Epithelial cell of alveolus of lung (primary cell): ENCODE results near the gene HAUS1. TPM values are rescaled to one million over a fixed set of nuclear protein-coding genes. Genes with fewer than 3 reads are reported as not detected.

Source experiments
- total RNA-seq: library from RNA; depleted of rRNA; stranded (reverse); fragments of >200 nt; gene quantifications from 2 replicates; pipeline ENCODE4 v1.2.1, GENCODE V29; 2015

Gene HAUS1, protein sequence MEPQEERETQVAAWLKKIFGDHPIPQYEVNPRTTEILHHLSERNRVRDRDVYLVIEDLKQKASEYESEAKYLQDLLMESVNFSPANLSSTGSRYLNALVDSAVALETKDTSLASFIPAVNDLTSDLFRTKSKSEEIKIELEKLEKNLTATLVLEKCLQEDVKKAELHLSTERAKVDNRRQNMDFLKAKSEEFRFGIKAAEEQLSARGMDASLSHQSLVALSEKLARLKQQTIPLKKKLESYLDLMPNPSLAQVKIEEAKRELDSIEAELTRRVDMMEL
- total RNA-seq = 30.5 and 72.9 TPM in 2 replicates

DNA sequence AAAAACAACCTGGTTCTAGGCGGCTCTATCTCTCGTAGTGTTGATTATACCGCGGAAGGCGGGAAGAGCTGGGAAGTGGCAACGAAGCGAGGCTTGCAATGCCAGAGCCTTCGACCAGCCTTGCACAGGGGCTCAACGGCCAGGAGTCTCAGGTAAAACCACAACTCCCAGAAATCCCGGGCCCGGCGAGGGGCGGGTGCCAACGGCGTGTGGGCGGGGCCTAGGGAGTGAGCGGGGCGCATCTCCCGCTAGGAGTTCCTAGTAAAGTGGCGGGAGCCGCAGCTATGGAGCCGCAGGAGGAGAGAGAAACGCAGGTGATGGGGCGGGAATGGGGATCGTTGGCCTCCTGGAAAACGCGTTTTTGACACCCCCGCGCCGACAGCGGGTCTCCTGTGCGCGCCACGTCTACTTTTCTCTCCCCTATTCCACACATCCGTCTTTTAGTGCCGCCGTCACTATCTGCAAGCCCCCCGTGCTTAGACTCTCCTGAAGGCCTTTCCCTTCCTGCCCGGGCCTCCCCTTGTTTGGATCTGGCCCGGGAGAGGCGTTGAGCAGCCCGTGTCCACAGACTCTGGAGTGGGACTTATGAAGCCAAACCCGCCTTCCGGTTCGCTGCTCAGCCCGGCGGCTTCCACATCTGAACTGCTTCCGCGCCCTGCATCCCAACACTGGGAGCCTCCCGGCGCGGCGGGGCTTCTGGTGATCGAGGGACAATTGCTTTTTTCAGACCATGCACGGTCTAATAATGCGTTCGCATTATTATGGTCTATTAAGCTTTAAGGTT lies at the start of gene HAUS1:
Gene HAUS1, plus strand, starts transcription at position 258 of the 784 bp plus-strand sequence. Its CDS starts 27 bp downstream, at position 285.

DNA sequence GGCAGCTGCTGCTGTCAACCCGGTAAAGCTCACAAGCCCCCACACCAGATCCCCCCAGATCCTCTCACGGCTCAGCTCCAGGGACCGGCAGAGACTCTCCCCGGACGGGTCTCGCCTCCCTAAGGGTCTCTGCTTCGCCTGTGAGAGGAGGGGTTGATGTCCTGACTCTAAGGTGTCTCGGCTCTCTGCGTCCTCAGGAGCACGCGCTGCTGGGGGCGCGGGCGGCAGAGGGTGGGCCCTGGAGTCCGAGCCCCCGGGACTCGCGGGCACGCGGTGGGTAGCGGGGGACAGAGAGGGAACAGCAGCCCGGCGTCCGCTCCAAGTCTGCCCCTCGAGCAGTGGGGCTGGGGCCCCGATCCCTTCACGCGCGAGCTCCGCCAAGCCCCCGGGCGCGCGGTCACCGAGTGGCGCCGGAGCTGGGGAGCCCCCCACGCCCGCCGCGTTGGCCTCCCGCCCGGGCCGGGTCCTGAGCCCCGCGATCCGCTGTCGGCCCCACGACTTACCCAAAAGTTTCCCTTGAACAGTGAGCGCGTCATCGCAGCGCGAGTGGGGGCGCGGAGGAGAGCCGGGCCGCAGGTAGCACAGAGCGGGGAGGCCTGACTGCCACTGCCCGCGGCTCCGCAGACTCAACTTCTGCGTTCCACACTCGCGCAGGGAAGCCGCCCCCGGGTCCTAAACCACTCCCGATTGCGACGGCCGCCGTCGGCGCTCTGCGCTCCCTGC lies 32.4 kb upstream of the HAUS1 start, which contains the start of gene PSTPIP2:
Gene PSTPIP2, minus strand, starts transcription at position 608 of the 723 bp plus-strand sequence. Its CDS starts 72 bp downstream, at position 536.

DNA sequence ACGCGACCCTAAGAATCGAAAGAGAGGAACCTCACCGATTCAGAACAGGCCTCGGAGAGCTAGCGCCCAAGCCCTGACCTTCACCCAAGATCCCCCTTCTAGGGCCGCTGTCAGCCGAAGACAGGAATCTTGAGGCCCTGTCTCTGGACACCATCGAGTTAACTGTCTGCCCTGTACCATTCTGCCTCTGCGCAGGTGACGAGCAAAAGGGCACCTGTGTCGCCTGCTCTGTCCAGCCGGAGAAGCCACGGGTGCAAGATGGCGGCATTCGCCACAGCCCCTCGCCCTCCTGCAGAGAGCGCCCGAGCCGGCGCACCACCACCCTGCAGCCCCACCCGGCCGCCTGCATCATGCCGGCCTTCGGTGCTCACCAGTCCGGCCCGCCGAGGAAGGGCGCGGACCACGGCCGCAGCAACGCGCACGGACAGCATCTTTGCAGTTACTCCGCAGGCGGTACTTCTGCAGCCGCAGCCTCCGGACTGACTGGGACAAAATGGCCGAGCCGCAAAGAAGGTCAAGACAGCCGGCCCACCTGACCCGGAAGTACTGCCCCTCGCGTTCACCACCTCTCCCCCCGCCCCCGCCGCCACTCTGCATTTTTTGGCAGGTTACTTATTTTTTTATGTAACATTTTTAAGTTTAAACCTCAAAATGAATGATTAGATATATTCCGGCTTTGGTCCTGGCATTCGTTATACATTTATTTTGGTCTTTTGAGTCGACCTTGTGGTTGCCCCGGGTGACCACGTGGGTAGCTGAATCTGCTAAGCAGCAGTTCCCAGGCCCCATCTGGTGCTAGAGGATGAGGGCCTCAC lies 6.2 kb upstream of the HAUS1 start, which contains the start of gene ATP5F1A:
Gene ATP5F1A, minus strand, starts transcription at position 496 of the 815 bp plus-strand sequence. Its CDS starts 65 bp downstream, at position 431.

Other genes starting within 250 kb of the HAUS1 start
- 12.7 and 20.9 TPM in 2 replicates for gene EPG5, start 137.1 kb upstream of the HAUS1 start, total RNA-seq
- gene PSTPIP2, start 32.1 kb upstream of the HAUS1 start, total RNA-seq = 3.3 and 11.2 TPM in 2 replicates
- 378 and 544 TPM in 2 replicates for gene ATP5F1A, start 6.1 kb upstream of the HAUS1 start, total RNA-seq